ENCODE data around the gene NGEF.

Gene NGEF

GRCh38 chr2:233044974-233045605 lies 32.0 kb upstream of the NGEF start:
- no peak for DNase-seq (ENCODE audit: low read depth, low spot score)

GRCh38 chr2:233042549-233042948 lies 29.5 kb upstream of the NGEF start:
- DNase-seq (ENCODE audit: low read depth, low spot score): no peak

DNA sequence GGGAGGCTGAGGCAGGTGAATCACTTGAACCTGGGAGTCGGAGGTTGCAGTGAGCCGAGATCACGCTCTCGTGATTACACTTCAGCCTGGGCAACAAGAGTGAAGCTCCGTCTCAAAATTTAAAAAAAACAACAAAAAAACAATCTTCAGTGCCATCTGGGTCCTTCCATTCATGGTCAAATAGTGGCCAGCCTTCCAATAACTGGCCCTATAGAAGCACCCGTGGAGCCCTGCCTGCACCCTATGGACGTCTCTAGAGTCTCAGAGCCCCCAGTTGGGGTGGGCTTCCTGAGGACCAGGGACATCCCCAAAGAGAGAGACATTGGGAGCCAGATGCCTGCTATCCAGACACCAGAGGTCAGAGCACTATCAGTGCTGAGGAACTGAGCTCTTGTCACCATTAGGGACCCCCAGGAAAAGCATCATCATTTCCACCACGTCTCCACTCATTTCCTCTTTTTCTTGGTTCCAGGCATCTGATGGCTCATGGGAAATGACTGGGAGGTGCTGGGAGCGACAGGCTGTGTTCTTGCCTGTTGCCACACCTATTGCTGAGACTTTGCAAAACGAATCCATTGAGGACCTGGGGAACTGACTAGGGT lies 28.8 kb upstream of the NGEF start:
- no peak for DNase-seq (ENCODE audit: low read depth, low spot score)

- DNase-seq (ENCODE audit: low read depth, low spot score): no peak
These were observed 27.5 kb upstream of the NGEF start for GRCh38 chr2:233040571-233040970.

- no peak for DNase-seq (ENCODE audit: low read depth, low spot score)
These were observed 26.9 kb upstream of the NGEF start for GRCh38 chr2:233039846-233040530.

DNA sequence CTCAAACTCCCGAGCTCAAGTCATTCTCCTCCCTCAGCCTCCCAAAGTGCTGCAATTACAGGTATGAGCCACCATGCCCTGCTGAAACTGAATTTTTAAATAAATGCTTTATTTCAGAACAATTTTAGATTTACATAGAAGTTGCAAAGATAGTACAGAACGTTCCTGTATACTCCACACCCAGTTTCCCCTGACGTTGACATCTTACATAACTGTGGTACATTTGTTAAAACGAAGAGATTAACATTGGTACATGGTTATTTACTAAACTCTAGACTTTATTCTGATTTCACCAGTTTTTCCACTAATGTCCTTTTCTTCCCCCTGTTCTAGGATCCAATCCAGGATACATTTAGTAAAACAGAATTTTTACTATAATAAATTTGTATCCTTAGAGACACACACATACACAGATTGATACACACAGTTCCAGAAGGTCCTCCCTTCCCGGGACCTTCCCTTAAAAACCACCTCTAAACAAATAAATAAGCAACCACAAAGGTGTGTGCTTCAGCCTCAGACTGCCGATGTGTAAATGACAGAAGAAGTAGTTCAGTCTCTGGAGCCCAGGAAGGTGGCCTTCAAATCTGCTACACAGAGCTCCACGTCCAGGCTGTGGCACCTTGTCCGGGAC lies 26.3 kb upstream of the NGEF start:
- DNase-seq (ENCODE audit: low read depth, low spot score): no peak

GRCh38 chr2:233037078-233037477 lies 24.0 kb upstream of the NGEF start:
- DNase-seq (ENCODE audit: low read depth, low spot score): no peak

DNA sequence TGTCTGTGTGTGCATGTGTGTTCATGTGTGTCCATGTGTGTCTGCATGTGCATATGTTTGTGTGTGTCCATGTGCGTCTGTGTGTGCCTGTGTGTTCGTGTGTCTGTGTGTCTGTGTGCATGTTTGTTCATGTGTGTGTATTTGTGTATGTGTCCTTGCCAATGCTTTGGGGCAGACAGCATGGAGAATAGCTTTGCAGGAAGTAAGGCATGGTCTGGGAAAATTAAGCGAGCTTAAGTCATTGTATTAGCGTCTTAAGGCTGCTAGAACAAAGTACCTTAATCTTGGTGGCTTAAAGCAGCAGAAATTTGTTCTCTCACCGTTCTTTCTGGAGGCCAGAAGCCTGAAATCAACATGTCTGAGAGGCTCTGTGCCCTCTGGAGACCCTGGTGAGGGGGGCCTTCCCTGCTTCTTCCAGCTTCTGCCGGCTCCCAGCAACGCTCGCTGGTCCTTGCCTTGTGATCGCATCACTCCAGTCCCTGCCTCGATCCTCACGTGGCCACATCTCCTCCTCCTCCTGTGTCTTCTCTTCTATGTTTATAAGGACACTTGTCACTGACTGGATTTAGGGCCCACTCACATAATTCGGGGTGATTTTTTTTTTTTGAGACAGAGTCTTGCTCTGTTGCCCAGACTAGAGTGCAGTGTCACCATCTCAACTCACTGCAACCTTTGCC lies 23.2 kb upstream of the NGEF start:
- DNase-seq (ENCODE audit: low read depth, low spot score): no peak

DNA sequence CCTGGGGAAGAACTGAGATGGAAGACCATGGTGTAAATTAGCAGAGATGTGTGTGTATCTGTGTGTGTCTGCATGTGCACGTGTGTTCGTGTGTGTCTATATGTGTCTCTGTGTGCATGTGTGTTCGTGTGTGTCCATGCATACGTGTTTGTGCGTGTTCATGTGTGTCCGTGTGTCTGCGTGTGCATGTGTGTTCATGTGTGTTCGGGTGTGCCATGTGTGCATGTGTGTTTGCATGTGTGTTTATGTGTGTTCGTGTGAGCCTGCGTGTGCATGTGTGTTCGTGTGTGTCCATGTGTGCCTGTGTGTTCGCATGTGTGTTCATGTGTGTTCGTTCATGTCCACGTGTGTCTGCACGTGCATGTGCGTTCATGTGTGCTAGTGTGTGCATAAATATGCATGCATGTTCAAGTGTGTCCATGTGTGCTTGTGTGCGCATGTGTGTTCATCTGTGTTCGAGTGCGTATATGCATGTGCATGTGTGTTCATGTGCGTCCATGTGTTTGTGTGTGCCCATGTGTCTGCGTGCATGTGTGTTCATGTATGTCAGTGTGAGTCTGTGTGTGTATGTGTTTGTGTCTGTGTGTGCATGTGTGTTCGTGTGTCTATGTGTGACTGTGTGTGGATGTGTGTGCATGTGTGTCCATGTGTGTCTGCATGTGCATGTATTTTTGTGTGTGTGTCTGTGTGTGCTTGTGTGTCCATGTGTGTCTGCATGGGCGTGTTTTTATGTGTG lies 22.5 kb upstream of the NGEF start:
- DNase-seq (ENCODE audit: low read depth, low spot score): no peak

- no peak for DNase-seq (ENCODE audit: low read depth, low spot score)
These were observed 21.2 kb upstream of the NGEF start for GRCh38 chr2:233034091-233034882.

DNA sequence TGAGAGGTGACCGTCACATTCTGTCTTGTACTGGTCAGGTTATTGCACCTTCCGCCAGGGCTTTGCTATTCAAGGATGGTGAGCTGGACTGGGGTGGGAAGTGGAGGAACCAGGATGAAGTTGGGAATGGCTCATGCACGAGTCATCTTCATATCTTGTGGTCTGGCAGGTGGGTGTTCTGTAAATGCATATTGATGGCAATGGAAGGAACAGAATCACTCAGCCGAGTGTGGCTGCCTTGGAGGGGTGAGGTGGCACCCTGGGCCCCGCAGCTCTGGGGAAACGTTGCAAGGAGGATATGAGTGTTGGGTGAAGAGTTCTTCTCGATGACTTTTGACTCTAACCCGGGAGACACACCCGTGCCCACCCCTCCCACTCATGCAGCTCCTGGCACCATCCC lies 20.6 kb upstream of the NGEF start:
- DNase-seq (ENCODE audit: low read depth, low spot score): no peak

DNA sequence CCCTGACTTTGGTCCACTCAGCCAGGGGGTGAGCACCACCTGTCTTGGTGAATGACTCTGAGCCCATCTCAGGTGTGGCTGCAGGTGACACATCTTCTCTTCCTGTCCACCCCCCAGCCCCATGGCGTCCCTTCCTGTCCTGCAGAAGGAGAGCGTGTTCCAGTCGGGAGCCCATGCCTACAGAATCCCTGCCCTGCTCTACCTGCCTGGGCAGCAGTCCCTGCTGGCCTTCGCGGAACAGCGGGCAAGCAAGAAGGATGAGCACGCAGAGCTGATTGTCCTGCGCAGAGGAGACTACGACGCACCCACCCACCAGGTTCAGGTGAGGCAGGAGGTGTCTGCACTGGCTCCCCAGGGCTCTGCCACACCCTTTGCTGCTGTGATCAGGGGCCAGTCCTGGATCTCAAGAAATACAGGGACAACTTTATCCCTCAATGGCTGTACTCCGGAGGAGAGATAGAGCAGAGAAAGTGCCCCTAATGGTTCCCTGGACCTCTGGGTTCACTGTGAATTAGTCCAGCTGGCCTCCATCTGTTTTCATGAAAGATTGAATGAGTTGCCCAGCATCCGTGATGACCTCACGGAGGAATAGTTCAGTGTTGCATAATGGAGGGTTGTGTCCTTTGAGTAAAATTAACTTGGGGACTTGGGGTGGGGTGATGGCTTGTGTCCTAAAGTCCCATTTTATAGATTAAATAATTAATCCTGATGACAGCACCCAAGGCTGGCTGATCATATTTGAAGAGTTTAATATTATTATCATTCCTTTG lies 19.7 kb upstream of the NGEF start, which contains the start of gene NEU2:
TSS of gene NEU2 (plus strand) at position 122 of the 770 bp plus-strand sequence. CDS start at position 122, 0 bp downstream.
- DNase-seq (ENCODE audit: low read depth, low spot score): no peak

GRCh38 chr2:233031556-233032500 lies 18.8 kb upstream of the NGEF start:
- DNase-seq (ENCODE audit: low read depth, low spot score): no peak

GRCh38 chr2:233029321-233029720 lies 16.3 kb upstream of the NGEF start:
- no peak for DNase-seq (ENCODE audit: low read depth, low spot score)

- DNase-seq (ENCODE audit: low read depth, low spot score): no peak
These were observed 13.2 kb upstream of the NGEF start for GRCh38 chr2:233026198-233026813.

GRCh38 chr2:233025706-233026105 lies 12.7 kb upstream of the NGEF start:
- no peak for DNase-seq (ENCODE audit: low read depth, low spot score)

DNA sequence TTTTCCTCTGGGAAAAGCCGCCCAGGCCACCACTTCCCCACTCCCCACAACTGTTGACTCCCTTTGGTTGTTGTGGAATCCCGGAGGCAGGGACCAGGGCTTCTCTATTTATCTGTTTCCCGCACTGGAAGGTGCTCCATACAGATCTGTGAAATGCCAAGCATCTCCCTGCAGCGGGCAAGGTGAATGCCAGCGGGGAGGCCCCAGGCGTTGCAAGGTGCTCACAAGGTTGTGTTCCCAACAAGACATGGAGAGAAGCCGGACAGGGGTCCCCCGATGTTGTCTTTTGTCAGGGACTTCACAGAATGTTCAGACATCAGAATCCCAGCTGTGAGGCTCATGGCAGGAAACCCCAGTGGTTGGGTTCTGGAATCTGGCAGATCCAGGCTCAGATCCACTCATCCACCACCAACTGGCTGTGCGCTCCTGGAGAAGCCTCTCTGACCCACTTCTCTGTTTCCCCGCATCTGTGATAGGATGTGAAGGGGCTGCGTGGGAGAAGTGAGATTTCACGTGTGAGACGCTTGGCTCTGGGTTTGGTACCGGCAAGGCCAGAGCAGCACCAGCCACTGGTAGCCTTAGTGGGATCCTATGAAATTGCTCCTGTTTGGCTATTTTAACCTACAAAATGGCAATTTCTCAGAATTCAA lies 10.8 kb upstream of the NGEF start:
- DNase-seq (ENCODE audit: low read depth, low spot score): no peak
